Measurements from ENCODE around the gene ATG10.
"Not testable (repeated sequence)": the region's sequence is repeated elsewhere in the genome, so short reads cannot be mapped to it uniquely, and the experiment has no call there.

Gene ATG10

GRCh38 chr5:82137205-82137604, 165.4 kb downstream of the ATG10 start:
- H3K4me3 ChIP-seq (ENCODE audit: low read length) = no peak overlapping the region
- DNase-seq (ENCODE audit: low read depth) = no peak
- no peak for TF ChIP-seq CTCF (conservative IDR thresholded peaks at IDR 0.05; ENCODE audit: low read depth, low read length)

GRCh38 chr5:82139837-82140236, 168.0 kb downstream of the ATG10 start:
- not testable (repeated sequence) for DNase-seq (ENCODE audit: low read depth)

GRCh38 chr5:82142217-82142841, 170.5 kb downstream of the ATG10 start:
- TF ChIP-seq CTCF (conservative IDR thresholded peaks at IDR 0.05; ENCODE audit: low read depth, low read length) = no peak
- no peak overlapping the region for H3K4me3 ChIP-seq (ENCODE audit: low read length)
- no peak for DNase-seq (ENCODE audit: low read depth)

More at GRCh38 chr5:82139837-82140236, 168.0 kb downstream of the ATG10 start:
- not testable (repeated sequence) for H3K4me3 ChIP-seq (ENCODE audit: low read length)

GRCh38 chr5:82142928-82143577, 171.2 kb downstream of the ATG10 start:
- TF ChIP-seq CTCF (conservative IDR thresholded peaks at IDR 0.05; ENCODE audit: low read depth, low read length) = no peak
- no peak for DNase-seq (ENCODE audit: low read depth)
- no peak overlapping the region for H3K4me3 ChIP-seq (ENCODE audit: low read length)

GRCh38 chr5:82147860-82148573, 176.2 kb downstream of the ATG10 start:
- no peak for TF ChIP-seq CTCF (conservative IDR thresholded peaks at IDR 0.05; ENCODE audit: low read depth, low read length)
- no peak for DNase-seq (ENCODE audit: low read depth)
- H3K4me3 ChIP-seq (ENCODE audit: low read length) = no peak overlapping the region

- TF ChIP-seq CTCF (conservative IDR thresholded peaks at IDR 0.05; ENCODE audit: low read depth, low read length) = no peak
- no peak overlapping the region for H3K4me3 ChIP-seq (ENCODE audit: low read length)
- no peak for DNase-seq (ENCODE audit: low read depth)
These were observed 177.6 kb downstream of the ATG10 start for GRCh38 chr5:82149434-82149833.

GRCh38 chr5:82150559-82150958, 178.7 kb downstream of the ATG10 start:
- H3K4me3 ChIP-seq (ENCODE audit: low read length) = no peak overlapping the region
- no peak for DNase-seq (ENCODE audit: low read depth)
- TF ChIP-seq CTCF (conservative IDR thresholded peaks at IDR 0.05; ENCODE audit: low read depth, low read length) = no peak
